A549 (cell line): Measurements from ENCODE around the gene PLCB3. TPM values are rescaled to one million over a fixed set of nuclear protein-coding genes. Genes with fewer than 3 reads are reported as not detected.

ENCODE experiments used
- ATAC-seq, 2 experiments: fragments of 200-7000 bp in 1 of 2; fragments of >200 bp in 1 of 2; cut with Nextera tagmentation in 1 of 2; cut with Tn5 transposase in 1 of 2; 3 replicates each; pipeline versions ENCODE4 v1.8.0 to v1.9.1; 2018 to 2020; ENCODE audit warnings: mild to moderate bottlenecking in 1 of 2, moderate library complexity in 1 of 2
- CTCF ChIA-PET: fragments of 300-600 bp; sonication (Branson Sonifier 250); formaldehyde crosslinking; extraction: SDS; loops from one replicate; lab custom pipeline; 2021; ENCODE audit warnings: antibody characterized with exemption, inconsistent platforms; lab: Yijun Ruan, JAX
- POLR2A ChIA-PET: fragments of 350-600 bp; formaldehyde crosslinking; extraction: SDS; loops from one replicate; lab custom pipeline; 2021; ENCODE audit warnings: antibody characterized with exemption, inconsistent platforms; lab: Yijun Ruan, JAX
- DNase-seq, 2 experiments: peaks; one replicate each; pipeline versions ENCODE4 v3.0.0 to v3.0.0-alpha.2; 2011 to 2016; ENCODE audit warnings: low read depth in 1 of 2, low spot score in 1 of 2
- FAIRE-seq: peaks from 2 replicates; lab custom pipeline; 2011; peaks lifted over from hg19 to GRCh38; lab: Jason Lieb, UNC
- H3K27ac ChIP-seq, 2 experiments: fragments of >200 bp; sonication (Bioruptor Twin); formaldehyde crosslinking; 3 replicates each; pipeline ENCODE4 v1.5.1; 2016 to 2017
- H3K4me1 ChIP-seq: fragments of >200 bp; sonication (Bioruptor Twin); formaldehyde crosslinking; 3 replicates; pipeline ENCODE4 v1.6.1; 2016
- H3K4me2 ChIP-seq: fragments of >200 bp; sonication (Bioruptor Twin); formaldehyde crosslinking; 3 replicates; pipeline ENCODE4 v1.6.1; 2016
- H3K4me3 ChIP-seq: fragments of >200 bp; sonication (Bioruptor Twin); formaldehyde crosslinking; 3 replicates; pipeline ENCODE4 v1.5.1; 2016
- H3K9me3 ChIP-seq: fragments of >200 bp; sonication (Bioruptor Twin); formaldehyde crosslinking; 3 replicates; pipeline ENCODE4 v1.6.1; 2016
- CBX2 ChIP-seq: fragments of 200-600 bp; sonication (generic); IDR thresholded peaks from 2 replicates; pipeline ENCODE4 v1.6.1; 2016; ENCODE audit warnings: low read depth, mild to moderate bottlenecking, borderline replicate concordance
- CHD4 ChIP-seq: fragments of 200-600 bp; sonication (generic); IDR thresholded peaks from 2 replicates; pipeline ENCODE4 v1.6.1; 2016; ENCODE audit warnings: antibody characterized with exemption, mild to moderate bottlenecking, borderline replicate concordance
- E2F6 ChIP-seq: IDR thresholded peaks from 2 replicates; pipeline ENCODE4 v1.6.1; 2012; ENCODE audit warnings: low read depth, borderline replicate concordance
- FOSB ChIP-seq: fragments of 250-450 bp; sonication (Bioruptor Pico); IDR thresholded peaks from 2 replicates; pipeline ENCODE4 v1.5.0; 2020; ENCODE audit warnings: mild to moderate bottlenecking, moderate library complexity
- FOSL2 ChIP-seq, 2 experiments: fragments of 450-650 bp in 1 of 2; fragments of >200 bp in 1 of 2; sonication (Bioruptor Twin) in 1 of 2; formaldehyde crosslinking; IDR thresholded peaks; 2 replicates each; pipeline versions ENCODE4 v1.5.0 to v1.6.1; 2016 to 2020; ENCODE audit warnings: mild to moderate bottlenecking in 1 of 2, moderate library complexity in 1 of 2
- KDM5A ChIP-seq: fragments of 200-600 bp; sonication (generic); IDR thresholded peaks from 2 replicates; pipeline ENCODE4 v1.6.1; 2016; ENCODE audit warnings: antibody characterized with exemption, mild to moderate bottlenecking
- MAFK ChIP-seq: fragments of 450-650 bp; IDR thresholded peaks from 2 replicates; pipeline ENCODE4 v1.6.1; 2014; ENCODE audit not compliant: partially characterized antibody
- MAX ChIP-seq: IDR thresholded peaks from 2 replicates; pipeline ENCODE4 v1.6.1; 2012
- NR3C1 ChIP-seq: fragments of >200 bp; sonication (Bioruptor Twin); formaldehyde crosslinking; IDR thresholded peaks from 3 replicates; pipeline ENCODE4 v1.6.1; 2017
- RAD21 ChIP-seq, 2 experiments: fragments of >200 bp in 1 of 2; sonication (Bioruptor Twin) in 1 of 2; formaldehyde crosslinking in 1 of 2; IDR thresholded peaks in 1 of 2; conservative IDR thresholded peaks in 1 of 2; 2 replicates in 1 of 2; 3 replicates in 1 of 2; pipeline ENCODE4 v1.6.1; 2012 to 2018; ENCODE audit warnings: inconsistent platforms in 1 of 2
- REST ChIP-seq: fragments of 200-600 bp; sonication (generic); IDR thresholded peaks from 2 replicates; pipeline ENCODE4 v1.6.1; 2016; ENCODE audit warnings: antibody characterized with exemption, mild to moderate bottlenecking, moderate library complexity
- RFX5 ChIP-seq: fragments of 450-650 bp; IDR thresholded peaks from 2 replicates; pipeline ENCODE4 v1.7.1; 2014; ENCODE audit warnings: antibody characterized with exemption, mild to moderate bottlenecking, moderate library complexity
- RNF2 ChIP-seq: fragments of 200-600 bp; sonication (generic); IDR thresholded peaks from 2 replicates; pipeline ENCODE4 v1.6.1; 2016; ENCODE audit warnings: low read depth, mild to moderate bottlenecking, antibody characterized with exemption, moderate library complexity, borderline replicate concordance
- TFCP2L1 ChIP-seq: fragments of 250-450 bp; sonication (Bioruptor Pico); IDR thresholded peaks from 2 replicates; pipeline ENCODE4 v1.5.0; 2021; ENCODE audit warnings: mild to moderate bottlenecking
- ZC3H11A ChIP-seq: fragments of 450-650 bp; IDR thresholded peaks from 2 replicates; pipeline ENCODE4 v1.6.1; 2014; ENCODE audit warnings: antibody characterized with exemption, mild to moderate bottlenecking
- ZNF302 ChIP-seq: fragments of 250-450 bp; sonication (Bioruptor Pico); IDR thresholded peaks from 2 replicates; pipeline ENCODE4 v1.9.0; 2021; ENCODE audit warnings: inconsistent platforms, mild to moderate bottlenecking, moderate library complexity
- WGBS: methylation state at CpG from one replicate; pipeline ENCODE4 v1.1.6; 2017; ENCODE audit errors: missing lambda C conversion rate; 5-methylcytosine and 5-hydroxymethylcytosine counted together
- polyA plus RNA-seq, 4 experiments: library from polyadenylated mRNA; depleted of rRNA in 3 of 4; stranded (reverse); fragments of >200 nt; fragmentation: RNase III in 1 of 4; extraction: RNeasy Plus Mini Kit Qiagen cat#74134 plus additional on column Dnase treatment in 1 of 4; gene quantifications; 2 replicates in 3 of 4; 3 replicates in 1 of 4; pipeline ENCODE4 v1.2.3, GENCODE V29; 2011 to 2017
- TF ChIP-seq, protein P1 (sequence below): fragments of 250-450 bp; sonication (Bioruptor Pico); IDR thresholded peaks from 2 replicates; pipeline ENCODE4 v1.5.0; 2020; ENCODE audit warnings: low read depth, mild to moderate bottlenecking, moderate library complexity
- TF ChIP-seq, protein P2 (sequence below): fragments of 450-650 bp; IDR thresholded peaks from 2 replicates; pipeline ENCODE4 v1.6.1; 2014; ENCODE audit warnings: antibody characterized with exemption

The PLCB3 gene
- polyA plus RNA-seq, 2 of the 4 experiments (the other 2 are of a cell fraction), result 8.8 to 21.2 TPM

DNA sequence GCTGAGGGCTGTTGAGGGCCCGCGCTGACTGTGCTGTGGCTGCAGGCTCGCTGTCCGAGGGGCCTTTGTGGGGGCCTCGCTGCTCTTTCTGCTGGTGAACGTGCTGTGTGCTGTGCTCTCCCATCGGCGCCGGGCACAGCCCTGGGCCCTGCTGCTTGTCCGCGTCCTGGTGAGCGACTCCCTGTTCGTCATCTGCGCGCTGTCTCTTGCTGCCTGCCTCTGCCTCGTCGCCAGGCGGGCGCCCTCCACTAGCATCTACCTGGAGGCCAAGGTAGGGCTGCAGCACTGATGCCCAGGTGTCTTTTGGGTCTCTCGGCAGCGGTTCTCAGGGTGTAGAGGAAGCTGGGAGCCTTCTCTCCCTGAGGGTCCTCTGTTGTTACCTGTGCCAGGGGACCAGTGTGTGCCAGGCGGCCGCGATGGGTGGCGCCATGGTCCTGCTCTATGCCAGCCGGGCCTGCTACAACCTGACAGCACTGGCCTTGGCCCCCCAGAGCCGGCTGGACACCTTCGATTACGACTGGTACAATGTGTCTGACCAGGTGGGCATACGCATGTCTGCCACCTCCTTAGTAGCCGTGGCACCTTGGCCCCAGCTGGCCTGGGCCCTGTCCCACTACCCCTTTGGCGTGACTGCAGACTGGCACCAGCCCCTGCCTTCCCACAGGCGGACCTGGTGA lies 36.5 kb downstream of the PLCB3 start:
- DNase-seq, result no peak
- H3K4me1 ChIP-seq, result peaks cover 17% of the 10 kb centered on the region; the same call in 1 of the 3 replicates
- no peak overlapping the region for H3K4me3 ChIP-seq
- WGBS, result 95% methylated on average over 26 of the region's 33 CpGs
- no peak overlapping the region for H3K4me2 ChIP-seq
- no peak for ATAC-seq
- CTCF ChIA-PET, result interaction anchor here (0.8 to 20.5 kb wide), 5 partner anchors 10 to 67 kb away, joined by 3 to 448 read pairs (median 5); partner anchors contain the start of genes CATSPERZ and ESRRA
- no peak for TF ChIP-seq FOSB (CRISPR knock-in tag)
- no peak for TF ChIP-seq REST
- no peak for TF ChIP-seq KDM5A
- no peak for TF ChIP-seq ZNF302 (CRISPR knock-in tag)
- H3K9me3 ChIP-seq, result no peaks in the 10 kb centered on the region
- no peak for FAIRE-seq
- H3K27ac ChIP-seq, result no peak overlapping the region
- POLR2A ChIA-PET, result interaction anchor here (5.8 kb wide), 1 partner anchor 18 kb away, joined by 49 read pairs; no protein-coding TSS in a partner anchor

- TF ChIP-seq MAFK (no peak), TFCP2L1 (no peak), NR3C1 (no peak), RFX5 (no peak), CBX2 (no peak), RNF2 (no peak), CHD4 (no peak), RAD21 (conservative IDR thresholded peaks at IDR 0.05 in 1 of 2, IDR thresholded peaks at IDR 0.05 in 1 of 2) (no peak), MAX (no peak), FOSL2 (IDR thresholded peaks at IDR 0.05) (no peak), FOSL2 (CRISPR knock-in tag; IDR thresholded peaks at IDR 0.05) (no peak), E2F6 (no peak), ZC3H11A (no peak)
- TF ChIP-seq, protein P1, sequence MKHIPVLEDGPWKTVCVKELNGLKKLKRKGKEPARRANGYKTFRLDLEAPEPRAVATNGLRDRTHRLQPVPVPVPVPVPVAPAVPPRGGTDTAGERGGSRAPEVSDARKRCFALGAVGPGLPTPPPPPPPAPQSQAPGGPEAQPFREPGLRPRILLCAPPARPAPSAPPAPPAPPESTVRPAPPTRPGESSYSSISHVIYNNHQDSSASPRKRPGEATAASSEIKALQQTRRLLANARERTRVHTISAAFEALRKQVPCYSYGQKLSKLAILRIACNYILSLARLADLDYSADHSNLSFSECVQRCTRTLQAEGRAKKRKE (CRISPR knock-in tag), result no peak
- TF ChIP-seq, protein P2, sequence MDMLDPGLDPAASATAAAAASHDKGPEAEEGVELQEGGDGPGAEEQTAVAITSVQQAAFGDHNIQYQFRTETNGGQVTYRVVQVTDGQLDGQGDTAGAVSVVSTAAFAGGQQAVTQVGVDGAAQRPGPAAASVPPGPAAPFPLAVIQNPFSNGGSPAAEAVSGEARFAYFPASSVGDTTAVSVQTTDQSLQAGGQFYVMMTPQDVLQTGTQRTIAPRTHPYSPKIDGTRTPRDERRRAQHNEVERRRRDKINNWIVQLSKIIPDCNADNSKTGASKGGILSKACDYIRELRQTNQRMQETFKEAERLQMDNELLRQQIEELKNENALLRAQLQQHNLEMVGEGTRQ, result no peak
- TF ChIP-seq, all 56 proteins: peak for 0
- Histone ChIP-seq H3K9me3 (no peaks in the 10 kb centered on the region), H3K4me1 (peaks cover 15% of the 10 kb centered on the region; the same call in 1 of the 3 replicates), H3K27ac (no peak overlapping the region), H3K4me2 (no peak overlapping the region), H3K4me3 (no peak overlapping the region)
- no peak for FAIRE-seq
- ChIA-PET CTCF (interaction anchor here (0.5 to 20.5 kb wide), 5 partner anchors 12 to 439 kb away, joined by 3 to 448 read pairs (median 5); partner anchors contain the start of genes CATSPERZ and ESRRA), POLR2A (no interaction called here)
- ATAC-seq, result no peak
- 86% methylated on average over 7 of the region's 9 CpGs for WGBS
- DNase-seq, result no peak
Observed at GRCh38 chr11:64288353-64288750, 37.0 kb downstream of the PLCB3 start.
